GM21723 (cell line): Measurements from ENCODE around the gene MSANTD1.

Experiments used
- ATAC-seq: cut with Tn5 transposase; IDR thresholded peaks from one replicate; pipeline ENCODE4 v1.9.1; 2021; ENCODE audit warnings: mild to moderate bottlenecking, moderate library complexity; ENCODE audit not compliant: unreplicated experiment

The MSANTD1 gene

GRCh38 chr4:3248811-3249661 is at the start of gene MSANTD1:
Gene MSANTD1 (plus strand): TSS chr4:3249159. CDS start chr4:3249223, 64 bp downstream.
- no peak for ATAC-seq

GRCh38 chr4:3199653-3200422 is 49.1 kb upstream of the MSANTD1 start:
- no peak for ATAC-seq

- no peak for ATAC-seq
Observed at GRCh38 chr4:3200423-3201090, 48.4 kb upstream of the MSANTD1 start.

GRCh38 chr4:3201718-3202702 is 46.9 kb upstream of the MSANTD1 start:
- ATAC-seq = peak; percentile 58

- no peak for ATAC-seq
Observed at GRCh38 chr4:3202836-3203820, 45.8 kb upstream of the MSANTD1 start.

- ATAC-seq = no peak
Observed at GRCh38 chr4:3203971-3204431, 45.0 kb upstream of the MSANTD1 start.

- ATAC-seq = no peak
Observed at GRCh38 chr4:3205995-3206394, 43.0 kb upstream of the MSANTD1 start.

- no peak for ATAC-seq
Observed at GRCh38 chr4:3206439-3207100, 42.4 kb upstream of the MSANTD1 start.

- ATAC-seq = no peak
Observed at GRCh38 chr4:3207531-3208037, 41.4 kb upstream of the MSANTD1 start.

GRCh38 chr4:3208826-3209225 is 40.1 kb upstream of the MSANTD1 start:
- no peak for ATAC-seq

- ATAC-seq = no peak
Observed at GRCh38 chr4:3209551-3210325, 39.2 kb upstream of the MSANTD1 start.

- no peak for ATAC-seq
Observed at GRCh38 chr4:3210467-3210866, 38.5 kb upstream of the MSANTD1 start.

- ATAC-seq = no peak
Observed at GRCh38 chr4:3211866-3212265, 37.1 kb upstream of the MSANTD1 start.

- ATAC-seq = no peak
Observed at GRCh38 chr4:3212391-3213105, 36.4 kb upstream of the MSANTD1 start.

GRCh38 chr4:3213106-3213425 is 35.9 kb upstream of the MSANTD1 start:
- no peak for ATAC-seq

GRCh38 chr4:3213661-3214250 is 35.2 kb upstream of the MSANTD1 start:
- no peak for ATAC-seq

- ATAC-seq = no peak
Observed at GRCh38 chr4:3215256-3215655, 33.7 kb upstream of the MSANTD1 start.
